PC-3 (cell line): Measurements from ENCODE around the gene KIF5A.

Experiments used
- CTCF ChIP-seq: fragments of 300-600 bp; sonication (generic); conservative IDR thresholded peaks from 2 replicates; pipeline ENCODE4 v1.5.1; 2017; ENCODE audit warnings: antibody characterized with exemption, low read depth, mild to moderate bottlenecking, low read length
- EZH2 ChIP-seq: fragments of 300-600 bp; sonication (generic); IDR thresholded peaks from one replicate; pipeline ENCODE4 v1.6.1; 2017; ENCODE audit warnings: antibody characterized with exemption, mild to moderate bottlenecking, low read length; ENCODE audit not compliant: unreplicated experiment
- EZH2phosphoT487 ChIP-seq: fragments of 300-600 bp; sonication (generic); IDR thresholded peaks from 2 replicates; pipeline ENCODE4 v1.6.1; 2018; ENCODE audit warnings: mild to moderate bottlenecking, antibody characterized with exemption, low read length, borderline replicate concordance

DNA sequence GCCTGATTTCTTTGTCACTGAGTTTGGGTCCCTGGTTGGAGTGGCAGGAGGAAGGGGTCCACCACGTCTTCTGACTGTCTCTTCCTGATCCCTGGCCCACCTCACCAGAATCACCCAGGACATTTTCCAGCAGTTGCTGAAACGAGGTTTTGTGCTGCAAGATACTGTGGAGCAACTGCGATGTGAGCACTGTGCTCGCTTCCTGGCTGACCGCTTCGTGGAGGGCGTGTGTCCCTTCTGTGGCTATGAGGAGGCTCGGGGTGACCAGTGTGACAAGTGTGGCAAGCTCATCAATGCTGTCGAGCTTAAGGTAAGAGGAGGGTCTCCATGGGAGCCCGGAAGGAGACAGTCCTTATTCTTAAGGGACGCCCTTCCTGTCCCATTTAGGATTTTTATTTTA lies 49.6 kb upstream of the KIF5A start:
- TF ChIP-seq CTCF: no peak
- TF ChIP-seq EZH2: no peak
- TF ChIP-seq EZH2phosphoT487: no peak
